GM21825 (cell line): ENCODE data around the gene PRDM16.

ENCODE experiments used
- ATAC-seq: cut with Tn5 transposase; IDR thresholded peaks from one replicate; pipeline ENCODE4 v1.9.1; 2021; ENCODE audit warnings: mild to moderate bottlenecking, moderate library complexity; ENCODE audit not compliant: unreplicated experiment

PRDM16 gene

DNA sequence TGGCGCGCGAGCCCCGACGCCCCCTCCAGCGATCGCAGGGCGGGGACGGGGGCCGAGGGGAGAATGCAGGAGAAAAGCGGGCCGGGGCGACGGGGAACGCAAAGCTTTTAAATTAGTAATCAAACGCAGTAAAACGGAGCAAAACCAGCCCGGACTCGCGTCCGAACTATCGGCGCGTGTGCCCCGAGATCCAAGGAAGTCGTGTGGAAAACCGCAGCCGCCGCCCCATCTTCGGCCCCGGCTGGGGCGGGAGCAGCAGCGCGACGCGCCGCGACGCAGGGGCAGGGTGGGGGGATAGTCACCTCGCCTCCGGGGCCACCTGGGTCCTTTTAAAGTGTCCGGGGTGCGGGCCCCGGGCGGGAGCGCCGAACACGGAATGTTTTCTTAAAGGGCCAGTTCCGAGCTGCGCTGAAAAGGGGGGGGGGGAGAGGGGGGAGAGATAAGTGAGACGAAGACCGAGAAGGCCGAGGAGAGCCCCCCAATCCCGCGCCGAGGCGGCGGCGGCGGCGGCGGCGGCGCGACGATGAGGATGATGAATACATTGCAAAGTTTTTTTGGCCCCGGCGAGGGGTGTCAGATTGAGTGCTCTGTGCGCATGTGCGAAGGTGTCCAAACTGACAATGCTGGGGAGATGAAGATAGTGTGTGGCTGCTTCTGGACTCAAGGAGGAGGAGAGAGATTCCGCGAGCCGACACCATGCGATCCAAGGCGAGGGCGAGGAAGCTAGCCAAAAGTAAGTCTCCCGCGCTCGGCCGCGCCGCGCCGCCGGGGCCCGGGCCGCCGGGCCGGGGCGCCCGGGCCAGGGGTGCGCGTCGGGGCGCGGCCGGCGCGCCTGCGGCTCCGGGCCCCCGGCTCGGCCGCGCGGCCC lies at the start of gene PRDM16:
TSS of gene PRDM16 (plus strand) at position 640 of the 868 bp plus-strand sequence. CDS start at position 697, 57 bp downstream.
- ATAC-seq: no peak

DNA sequence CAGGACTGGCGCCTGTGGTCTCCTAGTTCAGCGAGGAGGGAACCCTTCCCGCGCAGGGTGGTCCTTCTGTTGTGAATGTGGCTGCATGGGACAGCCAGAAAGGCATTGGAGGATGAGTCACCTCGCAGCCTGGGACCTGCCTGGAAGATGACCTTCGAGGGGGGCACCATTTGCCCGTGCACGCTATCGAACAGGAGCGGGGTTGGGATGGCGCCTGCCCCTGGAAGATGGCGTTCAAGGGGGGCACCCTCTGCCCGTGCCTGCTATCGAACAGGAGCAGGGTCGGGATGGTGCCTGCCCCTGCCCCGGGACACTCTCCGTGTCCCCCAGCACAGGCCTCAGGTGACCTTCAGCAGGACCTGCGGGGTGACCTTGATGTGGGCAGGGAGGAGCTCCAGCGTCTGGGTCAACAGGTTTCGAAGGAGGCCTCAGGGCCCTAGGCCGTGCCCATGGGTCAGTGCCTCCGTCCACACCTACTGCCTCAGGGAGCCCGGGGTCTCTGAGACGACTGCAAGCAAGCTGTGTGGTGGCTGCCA lies 49.4 kb upstream of the PRDM16 start:
- no peak for ATAC-seq

DNA sequence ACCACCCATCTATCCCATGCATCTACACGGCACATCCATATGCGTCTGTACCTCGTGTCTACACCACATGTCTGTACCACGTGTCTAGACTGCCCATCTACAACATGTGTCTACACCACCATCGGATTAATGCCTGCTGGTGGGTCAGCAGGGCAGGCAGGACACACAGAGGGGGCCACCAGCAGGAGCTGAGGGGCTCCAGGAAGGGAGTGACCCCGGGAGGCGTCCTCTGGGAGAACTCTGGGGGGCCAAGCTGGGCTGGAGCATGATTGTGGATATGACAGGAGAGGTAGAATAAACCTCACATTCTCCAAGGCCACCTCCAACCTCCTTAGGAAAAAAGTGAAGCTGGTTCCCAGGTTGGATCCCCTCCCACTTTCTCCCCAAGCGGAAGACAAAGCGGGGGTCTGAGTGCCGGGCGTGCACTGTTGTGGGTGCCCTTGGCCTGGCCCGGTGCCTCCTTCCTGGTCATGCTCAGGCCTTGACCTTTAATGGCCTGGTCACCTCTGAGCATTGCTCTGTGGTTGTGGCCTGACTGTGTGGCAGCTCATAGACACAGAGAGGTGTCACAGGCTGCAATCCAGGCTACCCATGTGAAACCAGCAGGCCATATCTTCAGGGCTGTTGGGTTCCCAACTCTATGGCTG lies 48.6 kb upstream of the PRDM16 start:
- no peak for ATAC-seq

DNA sequence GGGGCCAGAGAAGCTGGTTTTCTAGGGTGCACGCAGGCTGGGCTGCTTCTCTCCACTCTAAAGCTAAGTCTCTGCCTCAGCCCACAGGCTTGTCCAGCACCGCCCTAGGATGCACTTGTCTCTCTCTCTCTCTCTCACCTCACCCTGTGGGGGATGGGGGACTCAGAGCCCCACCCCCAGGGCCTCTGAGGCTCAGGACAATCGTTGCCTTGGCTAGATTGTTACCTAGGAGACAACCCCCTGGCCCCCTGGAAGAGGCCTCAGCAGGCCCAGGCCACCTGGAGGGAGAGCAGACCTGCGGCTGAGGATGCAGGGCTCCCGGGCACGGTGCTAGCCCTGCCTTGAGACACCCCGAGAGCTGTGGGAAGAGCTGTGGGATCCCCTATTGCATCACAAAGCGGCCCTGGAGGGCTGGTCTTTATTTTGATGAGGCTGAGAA lies 47.8 kb upstream of the PRDM16 start, which contains the start of gene ACTRT2:
TSS of gene ACTRT2 (plus strand) at position 235 of the 439 bp plus-strand sequence. CDS start 220 bp downstream, outside the sequence.
- ATAC-seq: no peak

DNA sequence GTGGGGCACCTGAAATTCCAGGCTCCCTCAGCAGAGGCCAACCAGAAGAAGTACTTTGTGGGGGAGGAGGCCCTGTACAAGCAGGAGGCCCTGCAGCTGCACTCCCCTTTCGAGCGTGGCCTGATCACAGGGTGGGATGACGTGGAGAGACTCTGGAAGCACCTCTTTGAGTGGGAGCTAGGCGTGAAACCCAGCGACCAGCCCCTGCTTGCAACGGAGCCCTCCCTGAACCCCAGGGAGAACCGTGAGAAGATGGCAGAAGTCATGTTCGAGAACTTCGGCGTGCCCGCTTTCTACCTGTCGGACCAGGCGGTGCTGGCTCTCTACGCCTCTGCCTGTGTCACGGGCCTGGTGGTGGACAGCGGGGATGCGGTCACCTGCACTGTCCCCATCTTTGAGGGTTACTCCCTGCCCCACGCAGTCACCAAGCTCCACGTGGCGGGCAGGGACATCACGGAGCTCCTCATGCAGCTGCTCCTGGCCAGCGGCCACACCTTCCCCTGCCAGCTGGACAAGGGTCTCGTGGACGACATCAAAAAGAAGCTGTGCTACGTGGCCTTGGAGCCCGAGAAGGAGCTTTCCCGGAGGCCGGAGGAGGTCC lies 47.1 kb upstream of the PRDM16 start:
- ATAC-seq: no peak

DNA sequence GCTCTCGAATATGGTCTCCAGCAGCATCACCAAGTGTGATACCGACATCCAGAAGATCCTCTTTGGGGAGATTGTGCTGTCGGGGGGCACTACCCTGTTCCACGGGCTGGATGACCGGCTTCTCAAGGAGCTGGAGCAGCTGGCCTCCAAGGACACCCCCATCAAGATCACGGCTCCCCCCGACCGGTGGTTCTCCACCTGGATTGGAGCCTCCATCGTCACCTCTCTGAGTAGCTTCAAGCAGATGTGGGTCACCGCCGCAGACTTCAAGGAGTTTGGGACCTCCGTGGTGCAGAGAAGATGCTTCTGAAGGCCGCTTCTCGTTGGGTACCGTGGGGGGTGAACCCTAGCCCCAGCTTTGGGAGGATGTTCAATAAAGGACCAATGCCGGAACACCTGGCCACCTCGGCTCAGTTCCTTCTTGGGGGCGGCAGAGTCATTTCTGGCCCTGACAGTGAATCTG lies 46.5 kb upstream of the PRDM16 start:
- ATAC-seq: no peak

DNA sequence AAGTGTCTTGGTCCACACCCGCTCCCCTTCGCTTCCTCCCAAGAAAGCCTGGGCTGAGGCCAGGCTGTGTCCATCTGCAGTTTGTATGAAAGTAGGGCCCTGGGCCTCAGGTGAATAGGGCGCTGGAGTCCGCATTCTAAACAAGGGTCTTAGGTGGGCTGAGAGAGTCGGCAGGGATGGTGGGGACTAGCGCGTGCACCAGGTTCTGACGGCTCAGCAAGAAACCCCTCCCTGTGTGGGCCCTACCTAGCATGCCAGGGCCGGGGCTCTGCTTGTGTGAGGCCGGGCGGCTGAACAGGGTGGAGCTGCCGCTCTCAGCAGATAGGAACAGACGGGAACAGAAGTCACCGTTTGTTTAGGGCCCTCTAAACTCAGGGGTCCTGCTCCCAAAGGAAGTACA lies 46.0 kb upstream of the PRDM16 start:
- no peak for ATAC-seq

DNA sequence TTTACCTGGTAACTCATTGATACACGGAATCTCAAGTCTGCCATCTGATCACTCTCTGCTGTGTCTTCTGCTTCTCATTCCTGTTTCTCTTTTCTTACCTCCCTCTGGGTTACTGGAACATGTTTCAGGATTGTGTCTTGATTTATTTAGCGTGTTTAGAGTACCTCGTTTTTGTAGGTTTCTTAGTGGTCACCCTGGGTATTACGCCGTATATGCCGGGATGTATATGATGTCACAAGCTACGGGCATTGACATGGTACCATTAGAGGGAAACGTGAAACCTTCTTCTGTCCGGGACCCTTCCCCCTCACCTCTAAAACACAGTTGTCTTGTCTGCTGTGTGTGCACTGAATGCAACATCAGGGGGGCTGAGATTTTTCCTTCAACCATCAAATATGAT lies 45.0 kb upstream of the PRDM16 start:
- ATAC-seq: no peak

DNA sequence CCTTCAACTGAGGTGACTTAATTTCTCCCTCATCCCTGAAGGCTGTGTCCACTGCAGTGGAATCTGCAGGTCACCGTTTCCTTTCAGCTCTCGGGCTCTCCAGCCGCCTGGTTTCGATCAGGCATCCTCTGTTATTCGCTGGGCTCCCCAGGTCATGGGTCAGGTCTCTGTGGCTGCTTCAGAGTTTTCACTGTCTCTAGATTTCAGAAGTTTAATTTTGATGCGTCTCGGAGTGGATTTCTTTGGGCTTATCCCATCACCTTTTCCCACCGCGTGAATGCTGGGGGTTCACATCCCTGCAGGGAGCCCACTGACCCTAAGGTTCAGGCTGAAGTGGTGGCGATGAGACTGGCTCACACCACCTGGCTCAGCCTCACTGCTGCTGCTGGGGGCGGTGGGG lies 44.4 kb upstream of the PRDM16 start:
- no peak for ATAC-seq

DNA sequence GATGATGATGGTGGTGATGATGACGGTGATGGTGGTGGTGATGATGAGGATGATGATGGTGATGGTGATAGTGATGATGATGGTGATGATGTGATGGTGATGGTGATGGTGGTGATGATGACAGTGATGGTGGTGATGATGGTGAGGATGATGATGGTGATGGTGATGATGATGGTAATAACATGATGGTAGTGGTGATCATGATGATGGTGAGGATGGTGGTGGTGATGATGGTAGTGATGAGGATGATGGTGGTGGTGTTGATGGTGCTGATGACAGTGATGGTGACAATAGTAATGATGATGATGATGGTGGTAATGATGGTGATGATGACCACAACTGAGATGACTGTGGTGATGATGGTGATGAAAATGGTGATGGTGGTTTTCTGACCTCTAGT lies 42.9 kb upstream of the PRDM16 start:
- no peak for ATAC-seq

DNA sequence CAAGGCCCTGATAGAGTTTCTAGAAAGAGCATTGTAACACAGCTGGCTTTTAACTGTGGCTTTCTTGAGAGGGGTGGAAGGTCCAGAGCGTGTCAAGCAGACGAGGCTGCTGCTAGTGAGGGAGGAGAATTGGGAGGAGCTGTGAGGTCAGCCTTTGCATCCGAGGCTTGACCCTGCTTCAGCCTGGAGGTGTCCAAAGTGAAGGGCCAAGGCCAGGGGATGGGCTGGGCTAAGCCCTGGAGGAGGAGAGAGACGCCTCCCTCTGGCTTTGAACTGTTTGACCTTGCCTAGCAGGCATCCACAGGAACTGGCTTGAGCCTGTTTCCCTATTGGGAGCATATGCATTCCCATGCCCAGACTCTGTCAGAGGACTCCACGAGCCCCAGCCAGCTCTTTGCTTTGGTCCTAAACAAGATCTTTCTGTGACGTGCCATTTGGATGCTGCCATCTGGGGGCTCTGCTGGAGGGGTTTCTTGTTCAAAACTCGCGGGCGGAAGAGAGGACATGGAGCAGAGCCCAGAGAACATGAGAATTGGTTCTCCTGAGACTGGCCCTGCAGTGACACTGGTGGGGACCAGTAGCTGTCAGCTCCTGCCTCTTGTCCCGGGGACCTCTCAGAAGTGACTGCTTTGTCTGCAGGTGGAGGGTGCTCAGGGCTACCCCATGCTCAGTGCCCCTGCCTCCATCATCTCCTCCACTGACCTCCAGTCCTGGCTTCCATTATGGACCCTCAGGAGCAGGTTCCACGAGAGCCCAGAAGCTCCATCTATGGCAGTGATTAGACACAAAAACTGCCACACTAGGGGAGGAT lies 42.2 kb upstream of the PRDM16 start:
- no peak for ATAC-seq

DNA sequence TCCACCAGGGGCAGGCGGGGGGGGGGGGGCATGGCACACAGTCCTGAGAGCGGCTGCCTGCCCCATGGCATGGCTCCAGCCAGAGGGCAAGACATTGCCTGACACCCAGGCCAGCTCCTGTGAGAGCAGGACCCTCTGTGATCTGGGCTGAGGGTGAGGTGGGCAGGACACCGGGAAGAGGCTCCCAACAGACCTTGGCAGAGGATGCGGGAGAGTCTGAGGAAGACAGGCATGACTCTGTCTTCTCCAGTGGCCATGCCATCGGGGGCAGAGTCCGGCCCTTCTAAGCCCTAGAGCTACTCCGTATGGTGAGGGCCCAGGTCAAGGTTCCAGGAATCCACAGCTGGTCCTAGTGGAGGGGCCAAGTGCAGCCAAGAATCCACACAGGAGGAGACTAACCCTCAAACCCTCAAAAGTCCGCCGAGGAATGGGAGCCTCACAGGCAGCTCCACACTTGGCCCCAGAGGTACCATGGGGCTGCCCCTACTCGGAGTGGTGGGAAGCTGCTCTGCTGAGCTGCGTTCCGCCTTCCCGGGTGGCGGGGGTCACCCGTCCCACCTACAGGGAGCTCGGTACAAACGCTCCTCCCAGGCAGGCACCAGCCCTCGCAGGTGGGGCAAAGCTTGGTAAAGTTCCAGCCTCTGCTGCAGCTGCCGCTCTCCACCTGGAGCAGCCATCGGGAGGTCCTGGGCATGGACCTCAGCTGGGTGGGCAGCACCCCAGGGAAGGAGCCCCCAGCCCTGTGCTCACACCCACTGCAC lies 41.2 kb upstream of the PRDM16 start:
- ATAC-seq: no peak

DNA sequence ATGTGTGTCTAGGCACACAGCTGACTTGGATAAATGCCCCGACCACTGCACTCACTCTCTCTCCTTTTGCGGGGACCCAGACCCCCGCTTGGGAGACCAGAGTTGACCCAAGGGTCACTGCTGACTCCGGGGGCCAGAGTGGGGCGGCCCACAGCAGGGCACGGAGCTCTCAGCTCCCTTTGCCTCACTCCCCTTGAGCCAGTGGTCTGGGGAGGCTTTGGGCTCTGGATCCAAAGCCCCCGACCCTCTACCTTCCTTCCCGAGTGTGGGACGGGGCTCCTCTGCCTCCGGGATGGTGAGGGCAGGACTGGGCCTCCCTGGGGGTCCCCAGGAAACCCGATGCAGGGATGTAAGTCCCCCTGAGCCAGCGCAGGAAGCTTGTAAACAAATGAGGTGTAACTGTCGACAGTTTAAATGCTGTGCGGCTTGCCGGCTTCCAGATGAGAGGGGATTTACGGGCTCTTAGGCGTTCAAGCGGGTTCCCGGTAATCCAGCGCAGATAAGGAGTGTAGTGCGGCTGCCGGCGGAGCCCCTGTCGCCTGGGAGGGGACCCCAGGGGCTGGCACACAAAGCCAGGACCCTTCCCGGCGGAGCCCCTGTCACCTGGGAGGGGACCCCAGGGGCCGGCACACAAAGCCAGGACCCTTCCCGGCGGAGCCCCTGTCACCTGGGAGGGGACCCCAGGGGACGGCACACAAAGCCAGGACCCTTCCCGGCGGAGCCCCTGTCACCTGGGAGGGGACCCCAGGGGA lies 40.3 kb upstream of the PRDM16 start:
- no peak for ATAC-seq

DNA sequence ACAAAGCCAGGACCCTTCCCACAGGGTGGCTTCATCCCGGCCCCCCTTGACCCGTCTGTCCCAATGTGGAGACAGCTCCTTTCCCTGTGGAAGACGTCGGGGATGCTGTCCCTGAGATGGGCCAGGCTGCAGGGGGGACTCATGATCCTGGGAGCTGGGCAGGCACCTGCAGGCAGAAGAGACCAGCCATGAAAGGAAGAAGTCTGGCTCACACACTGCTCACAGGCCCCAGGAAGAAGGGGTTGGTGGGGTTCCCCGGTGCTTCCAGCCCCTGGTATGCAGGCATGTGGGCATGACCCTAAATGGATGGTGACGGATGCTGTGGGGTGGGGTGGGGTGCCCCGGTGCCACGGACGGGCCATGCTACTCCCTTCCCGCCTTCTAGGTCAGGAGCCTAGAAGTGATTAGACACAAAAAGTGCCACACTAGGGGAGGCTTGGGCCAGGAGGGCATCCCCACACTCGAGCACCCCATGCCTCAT lies 39.5 kb upstream of the PRDM16 start:
- no peak for ATAC-seq

DNA sequence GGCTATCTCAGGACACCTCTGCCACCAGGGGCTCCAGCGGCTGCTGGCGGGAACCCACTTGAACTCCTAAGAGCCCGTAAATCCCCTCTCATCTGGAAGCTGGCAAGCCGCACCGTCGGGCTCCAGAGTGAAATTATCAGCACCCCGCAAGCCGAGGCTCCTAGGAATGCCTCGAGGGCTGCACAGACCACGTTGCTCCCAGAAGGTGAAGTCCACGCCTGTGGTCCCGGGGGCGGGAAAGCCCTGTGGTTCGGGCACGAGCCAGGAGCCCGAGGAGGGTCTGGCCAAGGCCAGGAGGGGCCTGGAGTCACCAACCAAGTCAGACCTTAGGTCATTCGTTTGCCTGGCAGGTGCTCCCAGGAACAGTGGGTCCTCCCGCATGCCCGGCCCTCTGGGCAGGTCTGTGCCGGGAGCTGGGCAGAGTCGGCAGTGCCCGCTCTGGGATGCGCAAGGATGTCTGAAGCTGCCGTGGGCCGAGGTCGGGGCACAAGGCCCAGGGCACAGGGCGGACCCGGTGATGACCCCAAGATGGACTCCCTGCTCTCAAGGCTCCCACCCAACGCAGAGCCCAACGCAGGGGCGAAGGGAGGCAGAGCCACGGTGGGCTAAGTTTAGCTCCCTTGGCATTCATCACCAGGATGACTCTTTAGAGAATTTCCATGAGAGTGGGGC lies 38.9 kb upstream of the PRDM16 start:
- no peak for ATAC-seq

DNA sequence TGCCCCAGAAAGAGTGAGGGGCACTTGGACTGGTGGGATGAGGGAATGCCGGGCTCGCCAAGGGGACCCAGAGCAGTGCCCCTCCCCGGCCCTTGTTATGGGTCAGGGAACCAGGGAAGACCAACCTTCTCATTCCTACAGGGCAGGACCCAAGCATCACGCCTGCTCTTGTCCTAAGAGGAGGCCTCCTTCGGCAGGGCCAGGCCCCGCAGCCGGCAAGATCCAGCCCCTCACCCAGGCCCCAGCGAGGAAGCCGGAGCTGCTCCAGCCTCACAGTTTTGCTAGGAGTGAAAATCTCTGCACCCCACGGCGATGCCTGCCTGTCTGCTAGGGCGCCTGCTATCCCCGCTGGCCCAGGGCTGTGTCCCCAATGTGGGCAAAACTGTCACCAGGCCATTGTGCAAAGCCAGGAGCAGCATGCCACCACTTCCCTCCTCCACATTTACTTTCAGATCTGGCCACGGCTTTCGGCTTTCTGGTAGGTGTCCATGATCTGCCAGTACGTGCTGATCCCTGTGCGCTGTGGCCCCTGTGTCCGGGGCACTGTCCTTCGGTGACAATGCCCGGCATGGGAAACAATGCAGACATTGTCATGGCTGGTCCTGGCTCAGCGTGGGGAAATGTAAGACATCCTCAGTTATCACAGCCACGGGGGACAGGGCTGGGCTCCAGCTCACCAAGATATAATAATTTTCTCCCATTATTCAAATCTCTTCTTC lies 38.2 kb upstream of the PRDM16 start:
- no peak for ATAC-seq

DNA sequence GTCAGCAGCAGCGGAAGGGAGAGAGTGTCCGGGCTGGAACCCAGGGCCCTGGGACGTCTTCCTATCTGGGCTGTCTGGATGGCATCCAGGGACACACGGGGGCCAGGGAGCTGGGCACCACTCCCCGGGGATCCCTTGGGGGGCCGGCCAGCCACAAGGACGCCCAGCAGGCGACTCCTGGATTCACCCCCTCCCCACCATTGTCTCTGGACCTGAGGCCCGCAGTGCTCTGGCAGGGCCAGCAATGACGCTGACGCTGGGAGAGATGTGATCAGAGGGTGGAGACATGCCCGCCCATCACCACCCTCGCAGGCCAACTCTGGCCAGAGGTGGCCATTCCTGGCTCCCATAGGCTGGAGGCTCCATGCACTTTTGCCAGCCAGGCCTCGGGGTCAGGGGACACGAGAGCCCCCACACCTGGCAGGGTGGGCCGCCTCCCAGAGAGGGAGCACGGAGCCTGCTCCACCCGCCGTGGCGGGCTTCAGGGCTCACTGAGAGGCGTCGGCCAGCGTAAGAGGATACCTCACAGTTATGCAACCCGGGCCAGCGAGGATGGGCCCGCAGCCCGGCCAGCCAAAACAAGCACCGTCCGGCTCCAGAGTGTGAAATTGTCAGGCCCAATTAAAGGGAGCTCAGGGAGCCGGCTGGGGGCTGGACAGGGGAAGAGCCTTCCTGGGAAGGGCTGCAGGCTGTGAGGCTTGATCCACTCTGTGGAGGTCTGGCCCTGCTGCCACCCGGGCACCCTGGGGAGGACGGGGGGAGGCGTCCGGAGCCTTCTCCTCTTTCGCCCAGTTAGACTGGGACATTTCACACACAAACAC lies 37.4 kb upstream of the PRDM16 start:
- no peak for ATAC-seq
